ENCODE data around the gene VAC14. TPM values are rescaled to one million over a fixed set of nuclear protein-coding genes. Genes with fewer than 3 reads are reported as not detected.

Gene VAC14
- total RNA-seq, 2 experiments from 2014 or later = 23.0 to 23.6 TPM

- no peak for TF ChIP-seq CTCF (IDR thresholded peaks at IDR 0.05)
- Histone ChIP-seq H3K4me1 (ENCODE audit: insufficient read depth, low read length) (no peaks in the 10 kb centered on the region), H3K36me3 (ENCODE audit: insufficient read depth, low read length) (no peaks in the 10 kb centered on the region), H3K27me3 (ENCODE audit: control insufficient read depth in 1 of 2, insufficient read depth in 2 of 2, low read length in 2 of 2) (no peaks in the 10 kb centered on the region), H3K4me3 (ENCODE audit: low read length) (no peak overlapping the region), H3K9me3 (ENCODE audit: control insufficient read depth in 1 of 2, insufficient read depth in 1 of 2, low read length in 2 of 2) (no peaks in the 10 kb centered on the region), H3K27ac (ENCODE audit: low read depth in 1 of 2, low read length in 2 of 2) (no peak overlapping the region)
- POLR2A ChIA-PET = no interaction called here
- no peaks in the 10 kb centered on the region for H3K36me3 Mint-ChIP-seq (ENCODE audit: low read depth)
- intact Hi-C loops (cut with DNase I, micrococcal nuclease) = no loop called here
- no peak overlapping the region for H3K4me3 Mint-ChIP-seq
- no peaks in the 10 kb centered on the region for H3K4me1 Mint-ChIP-seq (ENCODE audit: low read depth)
- ATAC-seq (ENCODE audit: poor library complexity) (no peak), DNase-seq (no peak)
- no peak overlapping the region for H3K27ac Mint-ChIP-seq
- no peaks in the 10 kb centered on the region for H3K27me3 Mint-ChIP-seq
- CTCF ChIA-PET = no interaction called here
- H3K9me3 Mint-ChIP-seq = no peaks in the 10 kb centered on the region
Measured at GRCh38 chr16:70661918-70662641, 138.9 kb downstream of the VAC14 start.

GRCh38 chr16:70661534-70661917 lies 139.4 kb downstream of the VAC14 start:
- intact Hi-C loops (cut with DNase I, micrococcal nuclease) = no loop called here
- H3K27ac Mint-ChIP-seq = no peak overlapping the region
- Histone ChIP-seq H3K4me1 (ENCODE audit: insufficient read depth, low read length) (no peaks in the 10 kb centered on the region), H3K36me3 (ENCODE audit: insufficient read depth, low read length) (no peaks in the 10 kb centered on the region), H3K27me3 (ENCODE audit: control insufficient read depth in 1 of 2, insufficient read depth in 2 of 2, low read length in 2 of 2) (no peaks in the 10 kb centered on the region), H3K27ac (ENCODE audit: low read depth in 1 of 2, low read length in 2 of 2) (no peak overlapping the region), H3K9me3 (ENCODE audit: control insufficient read depth in 1 of 2, insufficient read depth in 1 of 2, low read length in 2 of 2) (no peaks in the 10 kb centered on the region), H3K4me3 (ENCODE audit: low read length) (no peak overlapping the region)
- no peaks in the 10 kb centered on the region for H3K9me3 Mint-ChIP-seq
- ChIA-PET CTCF (no interaction called here), POLR2A (no interaction called here)
- H3K36me3 Mint-ChIP-seq (ENCODE audit: low read depth) = no peaks in the 10 kb centered on the region
- TF ChIP-seq CTCF (IDR thresholded peaks at IDR 0.05) = no peak
- ATAC-seq (ENCODE audit: poor library complexity) (no peak), DNase-seq (no peak)
- H3K27me3 Mint-ChIP-seq = no peaks in the 10 kb centered on the region
- H3K4me3 Mint-ChIP-seq = no peak overlapping the region
- H3K4me1 Mint-ChIP-seq (ENCODE audit: low read depth) = no peaks in the 10 kb centered on the region

DNA sequence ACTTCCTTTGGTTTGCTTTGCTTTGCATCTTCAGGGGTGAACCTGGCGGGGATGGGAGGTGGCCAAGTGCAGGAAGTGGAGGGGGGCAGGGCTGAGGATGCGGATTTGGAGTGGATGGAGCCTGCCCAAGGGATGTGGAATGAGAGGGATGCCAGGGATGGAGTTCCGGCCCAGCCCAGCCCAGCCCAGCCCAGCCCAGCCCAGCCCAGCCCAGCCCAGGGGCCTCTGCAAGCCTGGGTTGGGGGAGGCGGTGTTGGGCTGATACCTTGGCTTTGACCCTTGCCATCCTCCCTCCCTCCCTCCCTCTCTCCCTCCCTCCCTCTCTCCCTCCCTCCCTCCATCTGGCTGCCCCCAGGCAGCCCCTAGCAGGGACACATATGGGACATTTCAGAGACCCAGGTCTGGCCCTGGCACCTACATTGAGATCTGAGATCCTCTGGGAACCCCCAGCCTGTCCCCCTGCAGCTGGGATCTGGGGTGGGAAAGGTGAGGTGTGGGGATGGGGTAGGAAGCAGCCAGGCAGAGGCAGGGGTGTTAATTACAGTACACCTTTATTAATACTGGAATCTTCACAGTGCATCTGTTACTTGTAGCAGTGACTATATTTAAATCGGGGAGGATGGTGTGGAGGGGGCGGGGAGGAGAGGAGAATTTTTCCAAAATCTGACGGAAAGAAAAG lies 140.1 kb downstream of the VAC14 start:
- POLR2A ChIA-PET = no interaction called here
- intact Hi-C loops (cut with DNase I, micrococcal nuclease) = no loop called here
- no peaks in the 10 kb centered on the region for H3K9me3 ChIP-seq (ENCODE audit: control insufficient read depth in 1 of 2, insufficient read depth in 1 of 2, low read length in 2 of 2)
- no peak for ATAC-seq (ENCODE audit: poor library complexity)
- H3K36me3 Mint-ChIP-seq (ENCODE audit: low read depth) = no peaks in the 10 kb centered on the region
- no peaks in the 10 kb centered on the region for H3K9me3 Mint-ChIP-seq
- CTCF ChIA-PET = no interaction called here
- no peak for DNase-seq
- H3K27me3 ChIP-seq (ENCODE audit: control insufficient read depth in 1 of 2, insufficient read depth in 2 of 2, low read length in 2 of 2) = no peaks in the 10 kb centered on the region
- H3K27me3 Mint-ChIP-seq = no peaks in the 10 kb centered on the region
- no peaks in the 10 kb centered on the region for H3K36me3 ChIP-seq (ENCODE audit: insufficient read depth, low read length)
- no peak overlapping the region for H3K27ac Mint-ChIP-seq
- no peak overlapping the region for H3K4me3 Mint-ChIP-seq
- no peak for TF ChIP-seq CTCF (IDR thresholded peaks at IDR 0.05)
- H3K4me1 ChIP-seq (ENCODE audit: insufficient read depth, low read length) = no peaks in the 10 kb centered on the region
- H3K4me3 ChIP-seq (ENCODE audit: low read length) = no peak overlapping the region
- H3K4me1 Mint-ChIP-seq (ENCODE audit: low read depth) = no peaks in the 10 kb centered on the region
- H3K27ac ChIP-seq (ENCODE audit: low read depth in 1 of 2, low read length in 2 of 2) = no peak overlapping the region

Data from CD4-positive, alpha-beta T cell (primary cell).